Liver (tissue), 3 donors: ENCODE results near the gene GNPTG.

Experiments
- TAF1 ChIP-seq: conservative IDR thresholded peaks from 2 replicates; pipeline ENCODE4 v1.6.1; 2016; ENCODE audit warnings: antibody characterized with exemption, mild to moderate bottlenecking
- TF ChIP-seq, protein P1 (sequence below): fragments of 150-350 bp; IDR thresholded peaks from 2 replicates; pipeline ENCODE4 v1.5.1; 2017; ENCODE audit warnings: improper control_type of control experiment, low read depth, low read length; ENCODE audit not compliant: missing input control
- TF ChIP-seq, protein P2 (sequence below): IDR thresholded peaks from 2 replicates; pipeline ENCODE4 v1.6.1; 2016; ENCODE audit warnings: antibody characterized with exemption, mild to moderate bottlenecking
- TF ChIP-seq, protein P3 (sequence below): IDR thresholded peaks from 2 replicates; pipeline ENCODE4 v1.6.1; 2016; ENCODE audit warnings: antibody characterized with exemption
- donor health status: healthy.
- donor health status: healthy.

DNA sequence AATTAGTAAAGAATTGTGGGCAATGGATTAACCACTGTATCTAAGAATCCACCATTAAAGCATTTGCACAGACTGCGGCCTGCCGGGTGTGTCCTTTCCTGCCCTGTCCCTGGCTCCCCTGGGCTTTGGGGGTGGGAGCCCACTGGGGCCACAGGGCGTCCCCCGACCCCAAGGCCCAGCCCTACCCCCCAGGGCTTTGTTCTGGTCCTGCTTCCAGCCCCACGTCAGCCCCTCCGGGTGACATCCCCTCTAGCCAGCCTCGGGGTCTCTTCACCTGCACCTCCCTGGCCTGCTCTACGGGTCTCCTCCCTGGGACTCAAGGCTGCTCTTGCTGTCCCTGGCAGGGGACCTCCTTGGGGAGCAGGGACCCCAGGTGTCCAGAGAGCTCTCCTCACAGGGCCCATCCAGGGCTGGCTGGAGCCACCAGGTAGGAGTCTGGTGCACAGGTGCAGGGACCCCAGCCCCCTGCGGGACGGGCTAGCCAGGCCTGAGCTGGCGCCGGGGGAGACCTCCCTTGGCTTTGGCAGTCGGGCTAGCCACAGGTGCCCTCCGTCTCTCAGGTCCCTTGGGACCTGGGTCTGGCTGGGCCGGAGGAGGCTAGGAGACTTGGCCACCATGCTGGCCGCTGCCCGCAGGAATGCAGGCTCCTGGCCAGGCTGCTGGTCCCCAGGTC is 24.6 kb upstream of the GNPTG start:
- TF ChIP-seq, protein P1, sequence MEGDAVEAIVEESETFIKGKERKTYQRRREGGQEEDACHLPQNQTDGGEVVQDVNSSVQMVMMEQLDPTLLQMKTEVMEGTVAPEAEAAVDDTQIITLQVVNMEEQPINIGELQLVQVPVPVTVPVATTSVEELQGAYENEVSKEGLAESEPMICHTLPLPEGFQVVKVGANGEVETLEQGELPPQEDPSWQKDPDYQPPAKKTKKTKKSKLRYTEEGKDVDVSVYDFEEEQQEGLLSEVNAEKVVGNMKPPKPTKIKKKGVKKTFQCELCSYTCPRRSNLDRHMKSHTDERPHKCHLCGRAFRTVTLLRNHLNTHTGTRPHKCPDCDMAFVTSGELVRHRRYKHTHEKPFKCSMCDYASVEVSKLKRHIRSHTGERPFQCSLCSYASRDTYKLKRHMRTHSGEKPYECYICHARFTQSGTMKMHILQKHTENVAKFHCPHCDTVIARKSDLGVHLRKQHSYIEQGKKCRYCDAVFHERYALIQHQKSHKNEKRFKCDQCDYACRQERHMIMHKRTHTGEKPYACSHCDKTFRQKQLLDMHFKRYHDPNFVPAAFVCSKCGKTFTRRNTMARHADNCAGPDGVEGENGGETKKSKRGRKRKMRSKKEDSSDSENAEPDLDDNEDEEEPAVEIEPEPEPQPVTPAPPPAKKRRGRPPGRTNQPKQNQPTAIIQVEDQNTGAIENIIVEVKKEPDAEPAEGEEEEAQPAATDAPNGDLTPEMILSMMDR, result no peak
- TF ChIP-seq, protein P2, sequence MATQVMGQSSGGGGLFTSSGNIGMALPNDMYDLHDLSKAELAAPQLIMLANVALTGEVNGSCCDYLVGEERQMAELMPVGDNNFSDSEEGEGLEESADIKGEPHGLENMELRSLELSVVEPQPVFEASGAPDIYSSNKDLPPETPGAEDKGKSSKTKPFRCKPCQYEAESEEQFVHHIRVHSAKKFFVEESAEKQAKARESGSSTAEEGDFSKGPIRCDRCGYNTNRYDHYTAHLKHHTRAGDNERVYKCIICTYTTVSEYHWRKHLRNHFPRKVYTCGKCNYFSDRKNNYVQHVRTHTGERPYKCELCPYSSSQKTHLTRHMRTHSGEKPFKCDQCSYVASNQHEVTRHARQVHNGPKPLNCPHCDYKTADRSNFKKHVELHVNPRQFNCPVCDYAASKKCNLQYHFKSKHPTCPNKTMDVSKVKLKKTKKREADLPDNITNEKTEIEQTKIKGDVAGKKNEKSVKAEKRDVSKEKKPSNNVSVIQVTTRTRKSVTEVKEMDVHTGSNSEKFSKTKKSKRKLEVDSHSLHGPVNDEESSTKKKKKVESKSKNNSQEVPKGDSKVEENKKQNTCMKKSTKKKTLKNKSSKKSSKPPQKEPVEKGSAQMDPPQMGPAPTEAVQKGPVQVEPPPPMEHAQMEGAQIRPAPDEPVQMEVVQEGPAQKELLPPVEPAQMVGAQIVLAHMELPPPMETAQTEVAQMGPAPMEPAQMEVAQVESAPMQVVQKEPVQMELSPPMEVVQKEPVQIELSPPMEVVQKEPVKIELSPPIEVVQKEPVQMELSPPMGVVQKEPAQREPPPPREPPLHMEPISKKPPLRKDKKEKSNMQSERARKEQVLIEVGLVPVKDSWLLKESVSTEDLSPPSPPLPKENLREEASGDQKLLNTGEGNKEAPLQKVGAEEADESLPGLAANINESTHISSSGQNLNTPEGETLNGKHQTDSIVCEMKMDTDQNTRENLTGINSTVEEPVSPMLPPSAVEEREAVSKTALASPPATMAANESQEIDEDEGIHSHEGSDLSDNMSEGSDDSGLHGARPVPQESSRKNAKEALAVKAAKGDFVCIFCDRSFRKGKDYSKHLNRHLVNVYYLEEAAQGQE, result no peak
- TF ChIP-seq, protein P3, sequence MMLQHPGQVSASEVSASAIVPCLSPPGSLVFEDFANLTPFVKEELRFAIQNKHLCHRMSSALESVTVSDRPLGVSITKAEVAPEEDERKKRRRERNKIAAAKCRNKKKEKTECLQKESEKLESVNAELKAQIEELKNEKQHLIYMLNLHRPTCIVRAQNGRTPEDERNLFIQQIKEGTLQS, result no peak
- no peak for TF ChIP-seq TAF1
